Small intestine (tissue), 7 donors: ENCODE data around the gene BABAM2. TPM values are rescaled to one million over a fixed set of nuclear protein-coding genes. Genes with fewer than 3 reads are reported as not detected.

Source experiments
- DNase-seq, 2 donors: peaks; one replicate each; pipeline versions ENCODE4 v3.0.0 to v3.0.0-alpha.2; 2013
- FAIRE-seq: peaks from 2 replicates; lab custom pipeline; 2012; peaks lifted over from hg19 to GRCh38; lab: Jason Lieb, UNC
- H3K27ac ChIP-seq, 3 donors: one replicate each; pipeline ENCODE4 v1.5.1; 2013; ENCODE audit warnings: low read length in 2 of 3, mild to moderate bottlenecking in 2 of 3, control low read depth in 1 of 3, inconsistent platforms in 1 of 3, low read depth in 1 of 3, moderate library complexity in 1 of 3
- H3K27me3 ChIP-seq, 3 donors: one replicate each; pipeline ENCODE4 v1.6.1; 2013; ENCODE audit warnings: low read length in 3 of 3, inconsistent platforms in 1 of 3; ENCODE audit not compliant: control insufficient read depth in 3 of 3, insufficient read depth in 3 of 3
- H3K36me3 ChIP-seq, 3 donors: one replicate each; pipeline ENCODE4 v1.6.1; 2013; ENCODE audit warnings: low read length in 3 of 3, inconsistent platforms in 1 of 3, low read depth in 1 of 3, mild to moderate bottlenecking in 1 of 3, moderate library complexity in 1 of 3; ENCODE audit not compliant: control insufficient read depth in 3 of 3, insufficient read depth in 2 of 3
- H3K4me1 ChIP-seq, 3 donors: one replicate each; pipeline ENCODE4 v1.6.1; 2013; ENCODE audit warnings: low read length in 2 of 3, inconsistent platforms in 1 of 3, low read depth in 1 of 3, mild to moderate bottlenecking in 1 of 3, moderate library complexity in 1 of 3; ENCODE audit not compliant: control insufficient read depth in 3 of 3, insufficient read depth in 2 of 3
- H3K4me3 ChIP-seq, 3 donors: one replicate each; pipeline ENCODE4 v1.5.1; 2013; ENCODE audit warnings: low read length in 3 of 3, control low read depth in 1 of 3, inconsistent platforms in 1 of 3, low read depth in 1 of 3, mild to moderate bottlenecking in 1 of 3, moderate library complexity in 1 of 3
- H3K9me3 ChIP-seq, 2 donors: one replicate each; pipeline ENCODE4 v1.6.1; 2013; ENCODE audit warnings: low read depth in 1 of 2, low read length in 1 of 2; ENCODE audit not compliant: control insufficient read depth in 2 of 2, insufficient read depth in 1 of 2
- WGBS, 3 donors: extraction: QIAGEN DNeasy Blood & Tissue Kit; methylation state at CpG; one replicate each; pipeline ENCODE4 v1.1.7; 2013; 5-methylcytosine and 5-hydroxymethylcytosine counted together
- polyA plus RNA-seq, 4 donors: library from polyadenylated mRNA; stranded (reverse) in 3 of 4; unstranded in 1 of 4; fragments of 200-250 nt in 3 of 4; fragments of 120-200 nt in 1 of 4; gene quantifications; one replicate each; pipeline versions ENCODE4 v1.2.1 to v1.2.3, GENCODE V29; 2013
- donor health status: healthy with polysubstance abuse.
- donor health status: control.
- donor health status: control.
- donor health status: Bipolar disorder and iron deficiency.
- donor health status: healthy.

Gene BABAM2
- polyA plus RNA-seq, 4 donors, result 19.5 to 38.6 (median 21.5) TPM

- H3K9me3 ChIP-seq, result no peaks in the 10 kb centered on the region
- no peak overlapping the region for H3K4me3 ChIP-seq
- no peaks in the 10 kb centered on the region for H3K36me3 ChIP-seq
- H3K4me1 ChIP-seq, result peaks cover 0 to 4% (median 3%) of the 10 kb centered on the region in 3 donors
- no peak for DNase-seq
- WGBS, 3 donors, result 88 to 95% (median 95%) methylated on average over 4 of the region's 4 CpGs
- H3K27me3 ChIP-seq, result no peaks in the 10 kb centered on the region
- H3K27ac ChIP-seq, result peak overlapping the region in 1 of 3 donors; percentile 14
- no peak for FAIRE-seq
These were observed 328.6 kb downstream of the BABAM2 start for GRCh38 chr2:28219138-28219537.

DNA sequence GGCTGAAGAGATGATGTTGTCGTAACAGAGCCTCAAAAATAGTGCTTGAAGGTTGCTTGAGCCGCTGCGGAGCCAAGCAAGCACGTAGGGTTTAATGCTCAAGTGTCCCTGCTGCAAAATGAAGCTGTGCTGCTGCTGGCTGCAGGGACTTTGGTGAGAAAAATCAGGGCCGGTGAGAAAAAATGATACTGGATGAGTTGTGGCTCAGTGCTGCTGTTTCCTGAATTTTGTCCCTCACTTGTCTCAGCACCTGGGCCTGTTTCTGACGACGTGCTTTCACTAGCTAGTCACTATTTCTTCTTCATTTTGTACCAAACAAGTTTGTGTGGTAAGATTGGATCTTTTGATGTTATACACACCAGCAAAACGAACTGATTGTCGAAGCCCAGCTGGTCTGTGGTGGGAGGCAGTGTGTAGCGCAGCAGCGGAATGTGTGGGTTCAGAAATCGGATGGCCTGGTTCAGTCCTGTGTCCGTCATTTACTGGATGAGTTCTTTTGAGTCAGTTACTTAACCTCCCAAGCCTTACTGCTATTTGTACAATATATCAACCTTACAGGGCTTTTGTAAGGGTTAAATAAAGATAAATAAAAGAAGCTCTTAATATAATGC is 329.3 kb downstream of the BABAM2 start:
- no peaks in the 10 kb centered on the region for H3K36me3 ChIP-seq
- FAIRE-seq (no peak), DNase-seq (no peak)
- 78 to 88% (median 87%) methylated on average over 13 of the region's 13 CpGs for WGBS, 3 donors
- no peaks in the 10 kb centered on the region for H3K27me3 ChIP-seq
- H3K4me3 ChIP-seq, result no peak overlapping the region
- H3K9me3 ChIP-seq, result no peaks in the 10 kb centered on the region
- H3K27ac ChIP-seq, result no peak overlapping the region
- H3K4me1 ChIP-seq, result peaks cover 0 to 4% (median 3%) of the 10 kb centered on the region in 3 donors

DNA sequence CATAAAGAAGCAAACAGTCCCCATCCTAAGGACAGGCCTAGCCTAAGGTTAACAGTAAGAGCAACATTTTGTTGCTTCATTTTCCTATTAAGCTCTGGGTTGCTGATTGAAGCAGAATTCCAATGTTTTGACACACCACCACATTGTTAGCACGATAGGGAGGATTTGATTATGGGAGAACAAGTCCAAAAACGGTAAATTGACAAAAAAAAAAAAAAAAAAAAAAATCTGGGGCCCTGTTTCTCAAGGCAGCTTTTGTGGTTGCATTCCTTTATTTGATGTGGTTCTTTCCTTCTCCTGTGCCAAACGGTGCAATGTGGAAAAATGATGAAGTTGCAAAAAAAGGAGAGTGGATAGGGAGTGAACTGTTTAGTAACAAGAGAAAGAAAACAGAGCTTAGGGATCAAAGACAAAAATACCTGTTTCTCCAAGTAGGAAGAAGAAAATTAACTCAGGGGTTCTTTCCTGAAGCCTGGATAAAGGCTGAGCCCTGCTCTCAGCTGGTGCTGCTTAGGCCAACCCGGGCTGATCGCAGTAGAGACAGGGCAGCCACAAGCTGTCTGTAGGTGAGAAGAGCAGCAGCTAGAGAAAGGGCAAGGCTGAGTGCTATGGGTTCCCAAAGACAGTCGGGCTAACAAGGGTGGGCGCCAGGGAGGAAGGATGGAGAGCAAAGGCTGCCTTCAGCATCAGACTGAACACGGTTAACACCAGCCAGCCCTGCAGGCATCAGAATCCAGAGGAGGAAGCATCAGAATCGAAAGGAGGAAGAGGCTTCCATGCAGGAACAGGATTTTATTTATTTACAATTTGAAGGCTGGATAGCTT is 334.3 kb downstream of the BABAM2 start:
- Histone ChIP-seq H3K4me1 (peaks cover 2 to 12% (median 3%) of the 10 kb centered on the region in 3 donors), H3K36me3 (no peaks in the 10 kb centered on the region), H3K27me3 (no peaks in the 10 kb centered on the region), H3K27ac (peak overlapping the region in 1 of 3 donors; percentile 70), H3K9me3 (no peaks in the 10 kb centered on the region), H3K4me3 (no peak overlapping the region)
- 55 to 73% (median 63%) methylated on average over 9 of the region's 9 CpGs for WGBS, 3 donors
- no peak for DNase-seq
- FAIRE-seq, result no peak

- no peak for DNase-seq
- peak overlapping the region in 1 of 3 donors; percentile 72 for H3K27ac ChIP-seq
- 45 to 61% (median 56%) methylated on average over 3 of the region's 3 CpGs for WGBS, 3 donors
- H3K4me3 ChIP-seq, result no peak overlapping the region
- FAIRE-seq, result no peak
- no peaks in the 10 kb centered on the region for H3K27me3 ChIP-seq
- no peaks in the 10 kb centered on the region for H3K36me3 ChIP-seq
- H3K9me3 ChIP-seq, result no peaks in the 10 kb centered on the region
- H3K4me1 ChIP-seq, result peaks cover 2 to 12% (median 3%) of the 10 kb centered on the region in 3 donors
These were observed 335.0 kb downstream of the BABAM2 start for GRCh38 chr2:28225473-28226080.

GRCh38 chr2:28226558-28226957 is 336.0 kb downstream of the BABAM2 start:
- Histone ChIP-seq H3K27me3 (no peaks in the 10 kb centered on the region), H3K27ac (no peak overlapping the region), H3K4me1 (peaks cover 3 to 17% (median 4%) of the 10 kb centered on the region in 3 donors), H3K36me3 (no peaks in the 10 kb centered on the region), H3K9me3 (no peaks in the 10 kb centered on the region), H3K4me3 (no peak overlapping the region)
- 95 to 98% (median 96%) methylated on average over 6 of the region's 6 CpGs for WGBS, 3 donors
- FAIRE-seq, result no peak
- DNase-seq, result no peak

DNA sequence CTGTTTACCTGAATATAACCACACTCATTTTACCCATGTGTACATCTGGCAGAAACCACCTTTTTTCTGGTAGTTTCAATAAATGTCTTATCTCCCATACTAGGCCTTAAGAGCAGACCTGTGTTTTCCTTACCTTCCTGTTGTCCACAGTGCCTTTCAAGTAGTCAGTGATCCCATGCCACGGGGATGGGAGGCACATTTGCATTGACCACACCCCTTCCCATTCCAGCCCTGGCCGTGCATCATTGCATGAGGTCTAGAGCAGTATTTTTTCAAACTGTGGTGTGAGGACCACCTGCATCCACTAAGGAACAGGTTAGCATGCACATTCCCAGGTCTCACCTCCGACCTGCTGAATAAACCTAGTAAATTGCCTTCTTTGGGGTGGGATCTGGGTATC is 337.0 kb downstream of the BABAM2 start:
- H3K4me1 ChIP-seq, result peaks cover 3 to 24% (median 4%) of the 10 kb centered on the region in 3 donors
- H3K9me3 ChIP-seq, result no peaks in the 10 kb centered on the region
- no peak overlapping the region for H3K4me3 ChIP-seq
- no peak for FAIRE-seq
- 80 to 88% (median 83%) methylated on average over 3 of the region's 3 CpGs for WGBS, 3 donors
- no peak overlapping the region for H3K27ac ChIP-seq
- no peaks in the 10 kb centered on the region for H3K27me3 ChIP-seq
- DNase-seq, result no peak
- H3K36me3 ChIP-seq, result no peaks in the 10 kb centered on the region

DNA sequence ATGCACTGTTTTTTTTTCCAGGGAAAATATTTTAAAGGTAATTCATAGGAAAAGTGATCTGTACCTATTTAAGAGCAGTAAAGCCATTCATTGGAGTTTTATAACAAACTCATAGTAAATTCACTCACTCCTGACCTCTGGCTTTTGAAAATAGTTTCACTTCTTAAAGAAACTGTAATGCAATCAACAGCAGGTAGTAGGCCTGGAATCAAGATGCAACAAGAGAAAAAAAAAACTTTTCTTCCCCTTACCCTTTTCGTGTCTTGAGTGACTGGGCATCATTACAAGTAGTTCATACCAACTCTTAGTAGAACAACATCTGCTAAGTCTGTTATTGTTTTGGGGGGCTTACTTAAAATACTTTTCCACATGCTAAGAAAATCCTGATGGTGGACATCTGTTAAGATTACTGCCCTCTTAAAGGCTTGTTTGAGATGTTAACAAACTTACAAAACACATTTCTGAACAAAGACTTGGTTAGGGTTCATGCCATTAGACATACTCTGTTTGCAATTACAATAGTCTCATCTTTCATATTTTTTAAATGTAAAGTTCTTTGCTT is 338.0 kb downstream of the BABAM2 start:
- no peak overlapping the region for H3K4me3 ChIP-seq
- peaks cover 3 to 31% (median 4%) of the 10 kb centered on the region in 3 donors for H3K4me1 ChIP-seq
- DNase-seq, result peak in 1 of 2 donors; percentile 41
- H3K36me3 ChIP-seq, result no peaks in the 10 kb centered on the region
- no peaks in the 10 kb centered on the region for H3K27me3 ChIP-seq
- H3K27ac ChIP-seq, result no peak overlapping the region
- FAIRE-seq, result no peak
- WGBS, 3 donors, result 54 to 71% (median 58%) methylated on average over 1 of the region's 1 CpG
- no peaks in the 10 kb centered on the region for H3K9me3 ChIP-seq

GRCh38 chr2:28231110-28231631 is 340.6 kb downstream of the BABAM2 start:
- Histone ChIP-seq H3K9me3 (no peaks in the 10 kb centered on the region), H3K27ac (no peak overlapping the region), H3K4me3 (no peak overlapping the region), H3K27me3 (no peaks in the 10 kb centered on the region), H3K36me3 (no peaks in the 10 kb centered on the region), H3K4me1 (peaks cover 4 to 38% (median 5%) of the 10 kb centered on the region in 3 donors)
- 76 to 84% (median 76%) methylated on average over 4 of the region's 4 CpGs for WGBS, 3 donors
- FAIRE-seq (no peak), DNase-seq (no peak)
